ENCODE results near the gene RGMA.

DNA sequence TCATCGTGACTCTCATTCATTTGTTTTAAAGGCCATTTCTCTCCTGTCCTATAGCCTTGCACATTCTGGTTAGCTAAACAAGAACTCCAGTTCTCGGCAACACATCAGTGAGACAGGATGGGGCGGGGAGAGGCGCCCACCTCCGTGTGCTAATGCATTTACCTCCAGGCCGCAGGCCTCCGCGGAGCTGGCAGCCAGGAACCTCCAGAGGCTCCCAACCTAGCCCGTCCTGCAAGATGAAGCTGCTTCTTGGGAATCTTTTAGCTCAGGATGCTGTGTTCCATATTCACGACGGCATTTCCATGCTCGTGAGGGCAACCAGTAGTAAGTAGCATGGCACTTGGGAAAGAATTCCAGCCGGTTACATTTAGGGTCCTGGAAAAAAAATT, 47.9 kb downstream of the RGMA start:
- TF ChIP-seq POLR2A (IDR thresholded peaks at IDR 0.05), result no peak
- TF ChIP-seq, protein P1, sequence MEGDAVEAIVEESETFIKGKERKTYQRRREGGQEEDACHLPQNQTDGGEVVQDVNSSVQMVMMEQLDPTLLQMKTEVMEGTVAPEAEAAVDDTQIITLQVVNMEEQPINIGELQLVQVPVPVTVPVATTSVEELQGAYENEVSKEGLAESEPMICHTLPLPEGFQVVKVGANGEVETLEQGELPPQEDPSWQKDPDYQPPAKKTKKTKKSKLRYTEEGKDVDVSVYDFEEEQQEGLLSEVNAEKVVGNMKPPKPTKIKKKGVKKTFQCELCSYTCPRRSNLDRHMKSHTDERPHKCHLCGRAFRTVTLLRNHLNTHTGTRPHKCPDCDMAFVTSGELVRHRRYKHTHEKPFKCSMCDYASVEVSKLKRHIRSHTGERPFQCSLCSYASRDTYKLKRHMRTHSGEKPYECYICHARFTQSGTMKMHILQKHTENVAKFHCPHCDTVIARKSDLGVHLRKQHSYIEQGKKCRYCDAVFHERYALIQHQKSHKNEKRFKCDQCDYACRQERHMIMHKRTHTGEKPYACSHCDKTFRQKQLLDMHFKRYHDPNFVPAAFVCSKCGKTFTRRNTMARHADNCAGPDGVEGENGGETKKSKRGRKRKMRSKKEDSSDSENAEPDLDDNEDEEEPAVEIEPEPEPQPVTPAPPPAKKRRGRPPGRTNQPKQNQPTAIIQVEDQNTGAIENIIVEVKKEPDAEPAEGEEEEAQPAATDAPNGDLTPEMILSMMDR (IDR thresholded peaks at IDR 0.05), result no peak
